Kidney (tissue), 14 donors: Measurements from ENCODE around the gene PPM1H. TPM values are rescaled to one million over a fixed set of nuclear protein-coding genes. Genes with fewer than 3 reads are reported as not detected.

Experiments
- DNase-seq, 5 donors: peaks; one replicate each; pipeline ENCODE4 v3.0.0-alpha.2; 2013 to 2020
- FAIRE-seq: peaks from 2 replicates; lab custom pipeline; 2012; peaks lifted over from hg19 to GRCh38; lab: Jason Lieb, UNC
- H3K27ac ChIP-seq, 2 donors: one replicate each; pipeline ENCODE4 v1.7.0; 2013; ENCODE audit warnings: low read depth in 2 of 2, low read length in 2 of 2, inconsistent platforms in 1 of 2
- H3K27me3 ChIP-seq: one replicate; pipeline ENCODE4 v1.7.1; 2013; ENCODE audit warnings: low read length, inconsistent platforms; ENCODE audit not compliant: control insufficient read depth, insufficient read depth
- H3K36me3 ChIP-seq, 3 donors: one replicate each; pipeline versions ENCODE4 v1.7.0 to v1.7.1; 2013; ENCODE audit warnings: low read length in 3 of 3, control low read depth in 1 of 3, inconsistent platforms in 1 of 3; ENCODE audit not compliant: insufficient read depth in 3 of 3, control insufficient read depth in 2 of 3
- H3K4me1 ChIP-seq, 3 donors: one replicate each; pipeline versions ENCODE4 v1.7.0 to v1.7.1; 2013; ENCODE audit warnings: low read length in 3 of 3, inconsistent platforms in 1 of 3, low read depth in 1 of 3; ENCODE audit not compliant: control insufficient read depth in 2 of 3, insufficient read depth in 2 of 3
- H3K4me3 ChIP-seq, 3 donors: one replicate each; pipeline versions ENCODE4 v1.7.0 to v1.8.1; 2013; ENCODE audit warnings: low read length in 3 of 3, control low read depth in 1 of 3, inconsistent platforms in 1 of 3
- H3K9ac ChIP-seq, 3 donors: one replicate each; pipeline versions ENCODE4 v1.7.0 to v1.7.1; 2013; ENCODE audit warnings: low read length in 3 of 3, control low read depth in 1 of 3, inconsistent platforms in 1 of 3
- H3K9me3 ChIP-seq, 3 donors: one replicate each; pipeline versions ENCODE4 v1.7.0 to v1.7.1; 2013; ENCODE audit warnings: low read length in 3 of 3, control low read depth in 1 of 3, inconsistent platforms in 1 of 3; ENCODE audit not compliant: control insufficient read depth in 2 of 3, insufficient read depth in 1 of 3
- CTCF ChIP-seq: IDR thresholded peaks from 3 replicates; pipeline ENCODE4 v1.5.1; 2012; ENCODE audit warnings: mild to moderate bottlenecking, moderate library complexity, borderline replicate concordance; ENCODE audit not compliant: insufficient read depth; ENCODE audit errors: extremely low read depth
- intact Hi-C: fragments of 100-400 bp; cut with DNase I; formaldehyde crosslinking; loops from one replicate; pipeline ENCODE4 v1.11.1; 2022
- polyA plus RNA-seq: library from polyadenylated mRNA; stranded (reverse); fragments of 350-450 nt; fragmentation: Illumina TruSeq; extraction: RNeasy Lipid Tissue Mini Kit (QIAGEN cat#74804); gene quantifications from one replicate; pipeline ENCODE4 v1.2.3, GENCODE V29; 2014; ENCODE audit warnings: low read depth, low replicate concordance; ENCODE audit not compliant: insufficient read depth
- total RNA-seq: library from RNA; stranded (reverse); fragmentation: NEBNext Ultra II Directional; extraction: Animal tissue kit (Norgen Biotek cat#: 25700); gene quantifications from one replicate; pipeline ENCODE4 v1.2.1, GENCODE V29; 2021
- donor health status: control.
- donor health status: control.
- donor health status: control.
- donor health status: control.
- donor health status: control.
- donor health status: DM: yes; HTN: yes; CAD: no.
- donor health status: Normal renal cell carcinoma (clear cell type).

The PPM1H gene
- total and polyA plus RNA-seq, 2 donors from 2014 or later: 8.7 to 25.0 TPM

- Histone ChIP-seq H3K4me3 (no peak overlapping the region), H3K9me3 (no peaks in the 10 kb centered on the region), H3K27ac (no peak overlapping the region), H3K36me3 (no peaks in the 10 kb centered on the region), H3K4me1 (peaks cover 0 to 2% (median 2%) of the 10 kb centered on the region in 3 donors), H3K9ac (no peak overlapping the region), H3K27me3 (no peaks in the 10 kb centered on the region)
- intact Hi-C loops: no loop called here
- FAIRE-seq (no peak), DNase-seq (no peak)
- TF ChIP-seq CTCF: no peak
These were observed 297.3 kb downstream of the PPM1H start for GRCh38 chr12:62637679-62638078.

DNA sequence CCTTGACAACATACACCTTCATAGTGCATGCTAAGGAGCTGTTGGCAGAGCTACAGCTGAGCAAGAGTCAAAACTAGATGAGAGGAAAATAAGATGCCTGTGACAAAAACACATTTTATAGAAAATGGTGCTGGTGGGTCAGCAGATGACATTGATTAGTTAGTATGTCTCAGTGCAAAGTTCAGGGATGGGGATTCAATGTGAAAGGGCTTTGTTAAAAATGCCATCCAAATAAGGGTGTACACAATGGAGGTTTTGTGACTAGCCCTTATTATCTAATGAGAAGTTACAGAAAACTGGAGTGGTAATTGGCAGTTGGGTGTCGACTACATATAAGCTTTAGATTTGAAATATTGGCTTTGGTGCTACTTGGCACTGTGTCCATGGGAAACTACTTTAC is 299.3 kb downstream of the PPM1H start:
- FAIRE-seq (no peak), DNase-seq (no peak)
- H3K4me1 ChIP-seq: peaks cover 0 to 6% (median 4%) of the 10 kb centered on the region in 3 donors
- H3K27me3 ChIP-seq: no peaks in the 10 kb centered on the region
- TF ChIP-seq CTCF: no peak
- no peaks in the 10 kb centered on the region for H3K9me3 ChIP-seq
- no peak overlapping the region for H3K27ac ChIP-seq
- no peak overlapping the region for H3K4me3 ChIP-seq
- no peak overlapping the region for H3K9ac ChIP-seq
- intact Hi-C loops: no loop called here
- H3K36me3 ChIP-seq: no peaks in the 10 kb centered on the region

DNA sequence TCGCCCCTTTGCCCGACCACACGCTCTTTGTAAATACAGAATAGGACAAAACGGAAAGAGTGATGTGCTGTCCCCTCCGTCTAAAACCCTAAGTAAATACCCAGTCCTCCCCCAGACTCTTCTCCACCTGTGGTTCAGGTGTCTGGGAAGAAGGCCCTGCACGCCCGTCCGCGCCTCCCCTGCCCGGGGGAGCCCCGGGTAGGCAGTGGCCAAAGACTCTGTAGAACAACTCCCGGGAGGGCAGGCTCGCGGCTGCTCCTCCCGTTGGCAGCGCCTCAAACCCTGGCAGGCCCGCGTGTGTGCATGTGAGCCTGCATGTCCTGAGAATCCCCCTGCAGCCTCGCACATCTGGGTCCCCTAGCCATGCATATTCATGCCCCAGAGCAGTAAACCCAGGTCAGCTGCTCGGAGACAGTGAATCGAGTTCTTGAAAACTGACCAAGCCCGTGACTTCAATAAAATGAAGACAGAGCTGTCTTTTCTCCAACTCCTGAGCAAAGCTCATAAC is 302.5 kb downstream of the PPM1H start:
- FAIRE-seq: no peak

More for the DNA sequence above, 302.5 kb downstream of the PPM1H start:
- H3K36me3 ChIP-seq: no peaks in the 10 kb centered on the region
- peak; percentile 49 to 88 (median 65) for DNase-seq
- H3K4me3 ChIP-seq: peak overlapping the region; percentile 39 to 63 (median 57)
- no peaks in the 10 kb centered on the region for H3K27me3 ChIP-seq
- H3K4me1 ChIP-seq: peaks cover 0 to 6% (median 4%) of the 10 kb centered on the region in 3 donors
- H3K9me3 ChIP-seq: no peaks in the 10 kb centered on the region
- peak overlapping the region; percentile 56 to 70 for H3K27ac ChIP-seq
- H3K9ac ChIP-seq: peak overlapping the region in 1 of 3 donors; percentile 63
- intact Hi-C loops: no loop called here
- no peak for TF ChIP-seq CTCF
